Adrenal gland (tissue), 12 donors: Measurements from ENCODE around the gene PADI6. TPM values are rescaled to one million over a fixed set of nuclear protein-coding genes. Genes with fewer than 3 reads are reported as not detected.

ENCODE experiments used
- DNase-seq, 7 donors: peaks; one replicate each; pipeline ENCODE4 v3.0.0-alpha.2; 2019 to 2020
- H3K27ac ChIP-seq, 5 donors: fragments of 200-600 bp; sonication (generic) in 4 of 5; 1 replicate in 3 of 5; 2 replicates in 2 of 5; pipeline versions ENCODE4 v1.5.1 to v1.8.0; 2016 to 2020; ENCODE audit warnings: mild to moderate bottlenecking in 1 of 5
- H3K27me3 ChIP-seq: fragments of 200-600 bp; 2 replicates; pipeline ENCODE4 v1.8.0; 2021
- H3K36me3 ChIP-seq, 2 donors: fragments of 200-600 bp; replicated peaks in 1 of 2; 1 replicate in 1 of 2; 2 replicates in 1 of 2; pipeline versions ENCODE4 v1.5.1 to v1.8.0; 2018 to 2022
- H3K4me1 ChIP-seq, 2 donors: fragments of 200-600 bp; replicated peaks in 1 of 2; 1 replicate in 1 of 2; 2 replicates in 1 of 2; pipeline versions ENCODE4 v1.5.1 to v1.8.0; 2018 to 2021
- H3K4me3 ChIP-seq, 4 donors: fragments of 200-600 bp; sonication (generic) in 3 of 4; one replicate each; pipeline ENCODE4 v1.5.1; 2016 to 2018
- H3K9me3 ChIP-seq, 3 donors: fragments of 200-600 bp; sonication (generic) in 1 of 3; replicated peaks in 1 of 3; 1 replicate in 2 of 3; 2 replicates in 1 of 3; pipeline versions ENCODE4 v1.5.1 to v1.8.0; 2016 to 2021
- POLR2A ChIP-seq, 2 donors: fragments of 450-650 bp; IDR thresholded peaks; one replicate each; pipeline ENCODE4 v1.6.1; 2017; ENCODE audit warnings: antibody characterized with exemption in 2 of 2, mild to moderate bottlenecking in 2 of 2, moderate library complexity in 1 of 2
- WGBS, 4 donors: extraction: QIAGEN DNeasy Blood & Tissue Kit in 2 of 4; methylation state at CpG; one replicate each; pipeline versions ENCODE4 v1.1.5 to v1.1.7; 2013 to 2017; 5-methylcytosine and 5-hydroxymethylcytosine counted together
- intact Hi-C, 2 donors: fragments of 100-400 bp; cut with DNase I; formaldehyde crosslinking; loops; one replicate each; pipeline versions ENCODE4 v1.14.1 to v1.15.0; 2022 to 2023
- polyA plus RNA-seq, 3 donors: library from polyadenylated mRNA; stranded (reverse); fragments of 200-250 nt in 2 of 3; fragments of 350-450 nt in 1 of 3; fragmentation: Illumina TruSeq in 1 of 3; extraction: RNeasy Lipid Tissue Mini Kit (QIAGEN cat#74804) in 1 of 3; gene quantifications; one replicate each; pipeline ENCODE4 v1.2.3, GENCODE V29; 2013 to 2014
- total RNA-seq, 9 donors: library from RNA; depleted of rRNA in 4 of 9; stranded (reverse); fragments of >200 nt in 4 of 9; fragments of 120-200 nt in 1 of 9; fragmentation: NEBNext Ultra II Directional in 1 of 9; extraction: Animal tissue kit (Norgen Biotek cat#: 25700) in 1 of 9; gene quantifications; one replicate each; pipeline versions ENCODE4 v1.1.0 to v1.2.4, GENCODE V29; 2013 to 2023
- TF ChIP-seq, protein P1 (sequence below), 6 experiments: fragments of 450-650 bp in 4 of 6; fragments of 200-600 bp in 2 of 6; sonication (generic) in 1 of 6; IDR thresholded peaks; 1 replicate in 5 of 6; 2 replicates in 1 of 6; pipeline versions ENCODE4 v1.5.1 to v1.8.0; 2016 to 2021; ENCODE audit warnings: antibody characterized with exemption in 6 of 6, mild to moderate bottlenecking in 2 of 6, moderate library complexity in 1 of 6
- donor health status: healthy with polysubstance abuse.
- donor health status: Bipolar disorder and iron deficiency.
- donor health status: DM: yes; HTN: yes; CAD: no.
- donor health status: DM: no; HTN: no; CAD: no.
- donor health status: DM: no; HTN: no; CAD: no.
- donor health status: DM: yes; HTN: yes; CAD: no.

The PADI6 gene
- total and polyA plus RNA-seq, 12 donors, result not detected

GRCh38 chr1:17347769-17348592 is 24.0 kb upstream of the PADI6 start:
- intact Hi-C loops, result no loop called here
- Histone ChIP-seq H3K27me3 (no peaks in the 10 kb centered on the region), H3K9me3 (no peaks in the 10 kb centered on the region), H3K27ac (no peak overlapping the region), H3K4me1 (no peaks in the 10 kb centered on the region), H3K4me3 (no peak overlapping the region), H3K36me3 (no peaks in the 10 kb centered on the region)
- DNase-seq, result no peak
- WGBS, 4 donors, result 68 to 80% (median 73%) methylated on average over 13 to 19 of the region's 19 CpGs
- TF ChIP-seq, protein P1, sequence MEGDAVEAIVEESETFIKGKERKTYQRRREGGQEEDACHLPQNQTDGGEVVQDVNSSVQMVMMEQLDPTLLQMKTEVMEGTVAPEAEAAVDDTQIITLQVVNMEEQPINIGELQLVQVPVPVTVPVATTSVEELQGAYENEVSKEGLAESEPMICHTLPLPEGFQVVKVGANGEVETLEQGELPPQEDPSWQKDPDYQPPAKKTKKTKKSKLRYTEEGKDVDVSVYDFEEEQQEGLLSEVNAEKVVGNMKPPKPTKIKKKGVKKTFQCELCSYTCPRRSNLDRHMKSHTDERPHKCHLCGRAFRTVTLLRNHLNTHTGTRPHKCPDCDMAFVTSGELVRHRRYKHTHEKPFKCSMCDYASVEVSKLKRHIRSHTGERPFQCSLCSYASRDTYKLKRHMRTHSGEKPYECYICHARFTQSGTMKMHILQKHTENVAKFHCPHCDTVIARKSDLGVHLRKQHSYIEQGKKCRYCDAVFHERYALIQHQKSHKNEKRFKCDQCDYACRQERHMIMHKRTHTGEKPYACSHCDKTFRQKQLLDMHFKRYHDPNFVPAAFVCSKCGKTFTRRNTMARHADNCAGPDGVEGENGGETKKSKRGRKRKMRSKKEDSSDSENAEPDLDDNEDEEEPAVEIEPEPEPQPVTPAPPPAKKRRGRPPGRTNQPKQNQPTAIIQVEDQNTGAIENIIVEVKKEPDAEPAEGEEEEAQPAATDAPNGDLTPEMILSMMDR (IDR thresholded peaks at IDR 0.05), result no peak
- no peak for TF ChIP-seq POLR2A (IDR thresholded peaks at IDR 0.05)

DNA sequence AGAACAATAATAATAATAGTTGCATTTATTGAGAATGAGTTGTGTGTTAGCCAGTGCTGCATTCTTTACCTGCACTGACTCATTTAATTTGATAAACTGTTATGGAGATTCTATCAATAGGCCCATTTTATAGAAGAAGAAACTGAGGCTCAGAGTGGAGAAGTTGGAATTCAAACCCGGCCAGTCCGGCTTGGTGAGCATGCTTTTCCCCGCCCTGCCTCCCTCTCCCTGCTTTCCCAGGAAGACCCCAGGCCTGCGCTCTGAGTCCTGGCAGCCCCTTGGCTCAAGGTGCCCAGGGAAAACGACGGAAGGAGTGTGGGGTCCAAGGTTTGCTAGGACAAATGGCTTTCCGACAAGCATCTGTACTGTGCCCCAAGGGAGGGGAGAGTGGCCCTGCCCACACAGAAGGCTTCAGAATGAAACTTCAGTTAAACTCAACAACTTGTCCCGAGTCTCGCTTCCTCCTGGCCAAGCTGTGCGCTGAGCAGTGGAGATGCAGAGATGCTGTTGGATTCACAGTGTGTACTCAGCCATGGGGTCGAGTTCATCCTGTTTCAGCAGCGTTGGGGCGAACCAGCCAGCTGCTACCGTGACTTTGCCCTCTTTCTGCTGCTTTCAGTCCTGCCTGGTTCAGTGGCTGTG is 23.3 kb upstream of the PADI6 start:
- TF ChIP-seq POLR2A (IDR thresholded peaks at IDR 0.05), result no peak
- TF ChIP-seq, protein P1 (IDR thresholded peaks at IDR 0.05), result no peak
- WGBS, 4 donors, result 60 to 68% (median 66%) methylated on average over 14 of the region's 14 CpGs

DNA sequence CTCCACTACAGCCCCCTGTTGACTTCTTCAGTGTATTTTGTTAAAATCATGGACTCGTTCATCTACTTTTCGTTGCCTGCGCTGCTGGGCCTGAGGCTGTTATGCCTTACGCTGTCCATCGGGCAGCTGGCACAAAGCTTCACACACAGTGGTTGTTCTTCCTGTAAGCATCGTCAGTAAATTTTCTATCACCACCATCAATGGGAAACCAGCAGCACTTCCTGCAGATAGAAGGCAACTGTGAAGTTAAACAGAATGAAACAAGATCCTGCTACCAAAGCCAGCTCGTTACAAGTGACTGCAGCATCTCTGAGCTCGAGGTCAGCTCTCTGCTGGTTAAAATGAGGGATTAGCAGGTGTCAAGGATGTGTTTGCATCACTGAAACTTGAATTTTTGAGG is 21.9 kb upstream of the PADI6 start:
- H3K27me3 ChIP-seq, result no peaks in the 10 kb centered on the region
- no peak for DNase-seq
- H3K36me3 ChIP-seq, result no peaks in the 10 kb centered on the region
- no peaks in the 10 kb centered on the region for H3K4me1 ChIP-seq
- no peak overlapping the region for H3K4me3 ChIP-seq
- no peak for TF ChIP-seq POLR2A (IDR thresholded peaks at IDR 0.05)
- TF ChIP-seq, protein P1 (IDR thresholded peaks at IDR 0.05), result no peak
- H3K27ac ChIP-seq, result no peak overlapping the region
- H3K9me3 ChIP-seq, result no peaks in the 10 kb centered on the region
- intact Hi-C loops, result no loop called here
- WGBS, 4 donors, result 58 to 75% (median 70%) methylated on average over 6 to 8 of the region's 8 CpGs; no CpG with 5 or more reads in 1 of the 4 donors

More for the DNA sequence above, 23.3 kb upstream of the PADI6 start:
- Histone ChIP-seq H3K36me3 (no peaks in the 10 kb centered on the region), H3K9me3 (no peaks in the 10 kb centered on the region), H3K4me3 (no peak overlapping the region), H3K27ac (no peak overlapping the region), H3K27me3 (no peaks in the 10 kb centered on the region), H3K4me1 (no peaks in the 10 kb centered on the region)
- no peak for DNase-seq
- intact Hi-C loops, result no loop called here

DNA sequence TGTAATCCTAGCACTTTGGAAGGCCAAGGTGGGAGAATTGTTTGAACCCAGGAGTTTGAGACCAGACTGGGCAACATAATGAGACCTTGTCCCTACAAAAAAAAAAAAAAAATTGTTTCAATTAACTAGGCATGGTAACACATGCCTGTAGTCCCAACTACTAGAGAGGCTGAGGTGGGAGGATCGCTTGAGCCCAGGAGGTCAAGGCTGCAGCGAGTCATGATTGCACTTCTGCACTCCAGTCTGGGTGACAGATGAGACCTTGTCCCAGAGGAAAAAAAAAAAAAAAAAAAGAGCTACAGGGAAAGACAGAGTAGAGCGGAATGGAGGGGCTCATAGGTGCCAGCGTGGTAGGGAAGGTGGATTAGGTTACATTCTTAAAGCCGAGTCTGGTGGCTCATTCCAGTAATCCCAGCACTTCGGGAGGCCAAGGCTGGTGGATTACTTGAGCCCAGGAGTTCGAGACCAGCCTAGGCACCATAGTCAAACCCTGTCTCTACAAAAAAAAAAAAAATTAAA is 21.0 kb upstream of the PADI6 start:
- no peak overlapping the region for H3K27ac ChIP-seq
- DNase-seq, result no peak
- no peaks in the 10 kb centered on the region for H3K9me3 ChIP-seq
- H3K27me3 ChIP-seq, result no peaks in the 10 kb centered on the region
- 51 to 74% (median 65%) methylated on average over 6 to 7 of the region's 7 CpGs for WGBS, 4 donors
- no peak overlapping the region for H3K4me3 ChIP-seq
- intact Hi-C loops, result no loop called here
- H3K36me3 ChIP-seq, result no peaks in the 10 kb centered on the region
- no peaks in the 10 kb centered on the region for H3K4me1 ChIP-seq
- TF ChIP-seq POLR2A (IDR thresholded peaks at IDR 0.05), result no peak
- TF ChIP-seq, protein P1 (IDR thresholded peaks at IDR 0.05), result no peak
